HepG2 (cell line): ENCODE measurements around the gene RASGRP2. TPM values are rescaled to one million over a fixed set of nuclear protein-coding genes. Genes with fewer than 3 reads are reported as not detected.

Experiments
- ATAC-seq: fragments of 200-7000 bp; cut with Tn5 transposase; 3 replicates; pipeline ENCODE4 v1.9.1; 2020; ENCODE audit warnings: mild to moderate bottlenecking, moderate library complexity
- BruUV-seq: library from RNA; stranded (reverse); fragments of 400-500 nt; replicated peaks from 2 replicates; lab custom pipeline; 2021; lab: Mats Ljungman, UMichigan
- CTCF ChIA-PET: fragments of 300-600 bp; formaldehyde crosslinking; extraction: SDS; loops from one replicate; lab custom pipeline; 2021; ENCODE audit warnings: low total read pairs, inconsistent platforms, low intra/inter-chr PET ratio; lab: Yijun Ruan, JAX
- POLR2A ChIA-PET: fragments of 350-600 bp; sonication (Branson Sonifier 250); formaldehyde crosslinking; loops from one replicate; lab custom pipeline; 2020; ENCODE audit warnings: antibody characterized with exemption, inconsistent platforms; lab: Yijun Ruan, JAX
- DNase-seq: peaks from one replicate; pipeline ENCODE4 v3.0.0-alpha.2; 2015; ENCODE audit warnings: low spot score
- FAIRE-seq: peaks from 3 replicates; lab custom pipeline; 2011; peaks lifted over from hg19 to GRCh38; lab: Jason Lieb, UNC
- H2AFZ ChIP-seq: one replicate; pipeline ENCODE4 v1.6.1; 2011; ENCODE audit warnings: low read length, inconsistent platforms
- H3K27ac ChIP-seq: fragments of 300-600 bp; 3 replicates; pipeline ENCODE4 v1.8.0; 2011; ENCODE audit warnings: mixed run types, mild to moderate bottlenecking, mixed read lengths, low read length, inconsistent platforms; ENCODE audit not compliant: insufficient read depth; ENCODE audit errors: extremely low read length
- H3K27me3 ChIP-seq, 2 experiments: fragments of 200-600 bp in 1 of 2; 2 replicates in 1 of 2; 3 replicates in 1 of 2; pipeline versions ENCODE4 v1.6.0 to v1.8.0; 2011; ENCODE audit warnings: low read length in 2 of 2, mild to moderate bottlenecking in 2 of 2, moderate library complexity in 2 of 2, inconsistent platforms in 1 of 2; ENCODE audit not compliant: insufficient read depth in 2 of 2, control insufficient read depth in 1 of 2
- H3K36me3 ChIP-seq, 2 experiments: fragments of 200-600 bp in 1 of 2; replicated peaks in 1 of 2; 2 replicates in 1 of 2; 3 replicates in 1 of 2; pipeline versions ENCODE4 v1.5.1 to v1.8.0; 2011; ENCODE audit warnings: low read length in 2 of 2, inconsistent platforms in 1 of 2; ENCODE audit not compliant: insufficient read depth in 2 of 2, control insufficient read depth in 1 of 2
- H3K4me1 ChIP-seq: 2 replicates; pipeline ENCODE4 v1.5.1; 2012; ENCODE audit warnings: low read length, inconsistent platforms; ENCODE audit not compliant: insufficient read depth
- H3K4me2 ChIP-seq: 2 replicates; pipeline ENCODE4 v1.6.0; 2011; ENCODE audit warnings: low read depth, low read length, inconsistent platforms
- H3K4me3 ChIP-seq, 3 experiments: fragments of 200-600 bp in 1 of 3; sonication (generic), shearing (Covaris generic) in 1 of 3; replicated peaks in 1 of 3; 2 replicates each; pipeline ENCODE4 v1.5.1; 2011 to 2016; ENCODE audit warnings: low read length in 3 of 3, inconsistent platforms in 2 of 3, low read depth in 2 of 3, mild to moderate bottlenecking in 2 of 3, control low read depth in 1 of 3, mixed read lengths in 1 of 3; ENCODE audit not compliant: insufficient read depth in 1 of 3
- H3K79me2 ChIP-seq: one replicate; pipeline ENCODE4 v1.6.1; 2011; ENCODE audit warnings: low read length, inconsistent platforms; ENCODE audit not compliant: insufficient read depth
- H3K9ac ChIP-seq: 2 replicates; pipeline ENCODE4 v1.6.0; 2011; ENCODE audit warnings: mild to moderate bottlenecking, low read depth, low read length, inconsistent platforms; ENCODE audit not compliant: insufficient read depth
- H3K9me3 ChIP-seq: 2 replicates; pipeline ENCODE4 v1.5.1; 2012; ENCODE audit warnings: mild to moderate bottlenecking, low read length
- H4K20me1 ChIP-seq: 2 replicates; pipeline ENCODE4 v1.6.0; 2011; ENCODE audit warnings: inconsistent platforms, mild to moderate bottlenecking, low read length, moderate library complexity; ENCODE audit not compliant: insufficient read depth
- CTCF ChIP-seq: sonication (generic); formaldehyde crosslinking; IDR thresholded peaks from 2 replicates; pipeline ENCODE4 v1.5.0; 2020; ENCODE audit warnings: mild to moderate bottlenecking, missing genetic modification reagents, moderate library complexity
- EEA1 ChIP-seq: sonication (generic); formaldehyde crosslinking; IDR thresholded peaks from 2 replicates; pipeline ENCODE4 v1.5.1; 2020; ENCODE audit warnings: mild to moderate bottlenecking, missing genetic modification reagents, borderline replicate concordance
- ETS1 ChIP-seq: sonication (generic); formaldehyde crosslinking; IDR thresholded peaks from 2 replicates; pipeline ENCODE4 v1.4.0; 2020; ENCODE audit warnings: missing genetic modification reagents
- HMGXB4 ChIP-seq, 2 experiments: sonication (generic) in 1 of 2; formaldehyde crosslinking in 1 of 2; IDR thresholded peaks; 2 replicates each; pipeline versions ENCODE4 v1.4.0 to v1.6.1; 2018 to 2020; ENCODE audit warnings: missing genetic modification reagents in 2 of 2, borderline replicate concordance in 1 of 2, low read depth in 1 of 2, mild to moderate bottlenecking in 1 of 2, missing biosample characterization in 1 of 2
- RARG ChIP-seq: sonication (generic); formaldehyde crosslinking; IDR thresholded peaks from 2 replicates; pipeline ENCODE4 v1.4.0; 2020; ENCODE audit warnings: low read depth, mild to moderate bottlenecking, missing genetic modification reagents
- TEAD3 ChIP-seq: optimal IDR thresholded peaks from 2 replicates; pipeline ENCODE3; 2016; ENCODE audit warnings: borderline replicate concordance
- ZKSCAN5 ChIP-seq: sonication (generic); formaldehyde crosslinking; IDR thresholded peaks from 2 replicates; pipeline ENCODE4 v1.5.1; 2020; ENCODE audit warnings: mild to moderate bottlenecking, missing genetic modification reagents
- ZNF350 ChIP-seq: sonication (generic); formaldehyde crosslinking; IDR thresholded peaks from 2 replicates; pipeline ENCODE4 v1.4.0; 2020; ENCODE audit warnings: mild to moderate bottlenecking, low read depth, missing genetic modification reagents, borderline replicate concordance
- ZNF609 ChIP-seq: sonication (generic); formaldehyde crosslinking; IDR thresholded peaks from 2 replicates; pipeline ENCODE4 v1.4.0; 2020; ENCODE audit warnings: mild to moderate bottlenecking, missing genetic modification reagents, borderline replicate concordance
- ZNF644 ChIP-seq: IDR thresholded peaks from 2 replicates; pipeline ENCODE4 v1.6.1; 2016; ENCODE audit warnings: low read depth
- ZNF710 ChIP-seq: sonication (generic); formaldehyde crosslinking; IDR thresholded peaks from 2 replicates; pipeline ENCODE4 v1.5.0; 2020; ENCODE audit warnings: mild to moderate bottlenecking, missing genetic modification reagents, borderline replicate concordance
- WGBS: methylation state at CpG from one replicate; pipeline ENCODE4 v1.1.6; 2017; ENCODE audit warnings: low lambda C conversion rate; 5-methylcytosine and 5-hydroxymethylcytosine counted together
- in situ Hi-C: cut with HindIII; loops from 2 replicates; pipeline ENCODE4 v1.10.0; 2017; ENCODE audit warnings: low pct_unique_long_range_greater_than_20kb; ENCODE audit not compliant: extremely low pct_ligation_motif_present
- intact Hi-C: fragments of 100-400 bp; cut with micrococcal nuclease; formaldehyde crosslinking; loops from one replicate; pipeline ENCODE4 v1.10.0; 2022; ENCODE audit not compliant: unreplicated experiment
- polyA plus RNA-seq, 8 experiments: library from polyadenylated mRNA; depleted of rRNA in 3 of 8; stranded (reverse) in 7 of 8; unstranded in 1 of 8; fragments of >200 nt; fragmentation: Illumina TruSeq in 4 of 8; extraction: Trizol in 4 of 8; gene quantifications; 2 replicates each; pipeline versions ENCODE4 v1.2.1 to v1.2.3, GENCODE V29; 2011 to 2016; ENCODE audit warnings: low read depth in 4 of 8, missing spikeins in 1 of 8, mixed read lengths in 1 of 8; ENCODE audit not compliant: insufficient read depth in 1 of 8
- total RNA-seq, 5 experiments: library from RNA; depleted of rRNA; stranded (reverse); fragments of >200 nt; fragmentation: Illumina TruSeq; extraction: Trizol; gene quantifications; 2 replicates each; pipeline ENCODE4 v1.2.3, GENCODE V29; 2016; ENCODE audit warnings: low read depth in 1 of 5

Gene RASGRP2
- total and polyA plus RNA-seq, 2 of the 13 experiments (the other 11 are each of a cell fraction or from before 2014, with no cell fraction given): 0.61 TPM; not detected in 1

- H3K27ac ChIP-seq: no peak overlapping the region
- TF ChIP-seq ZNF609 (no peak), ZNF710 (CRISPR knock-in tag) (no peak), EEA1 (CRISPR knock-in tag) (no peak), ZNF644 (CRISPR knock-in tag) (no peak), ZKSCAN5 (CRISPR knock-in tag) (no peak), ZNF350 (CRISPR knock-in tag) (no peak), CTCF (CRISPR knock-in tag) (no peak), ETS1 (CRISPR knock-in tag) (no peak), HMGXB4 (CRISPR knock-in tag; IDR thresholded peaks at IDR 0.05; ENCODE audit: borderline replicate concordance in 1 of 2, low read depth in 1 of 2) (no peak), TEAD3 (CRISPR knock-in tag) (no peak), RARG (no peak)
Observed at GRCh38 chr11:64763526-64764039, 19.6 kb upstream of the RASGRP2 start.

More at GRCh38 chr11:64763526-64764039, 19.6 kb upstream of the RASGRP2 start:
- Histone ChIP-seq H3K36me3 (peaks cover 32 to 52% of the 10 kb centered on the region in 2 experiments), H3K4me2 (no peak overlapping the region), H4K20me1 (peaks cover 56% of the 10 kb centered on the region), H3K9me3 (no peaks in the 10 kb centered on the region), H3K4me3 (no peak overlapping the region), H3K9ac (no peak overlapping the region), H3K79me2 (peaks cover 4% of the 10 kb centered on the region), H2AFZ (no peak overlapping the region), H3K4me1 (peaks cover 24% of the 10 kb centered on the region), H3K27me3 (no peaks in the 10 kb centered on the region)
- 100% methylated on average over 4 of the region's 6 CpGs for WGBS
- ChIA-PET POLR2A (interaction anchor here (0.7 to 3.8 kb wide), 3 partner anchors 9 to 58 kb away, joined by 3 to 23 read pairs (median 4); partner anchors contain the start of gene SF1), CTCF (no interaction called here)
- DNase-seq (no peak), FAIRE-seq (no peak), ATAC-seq (no peak)
- in situ Hi-C loops (no loop called here), intact Hi-C loops (no loop called here)
- no TSS peak for BruUV-seq
